ENCODE data around the gene ASXL3.

Gene ASXL3

GRCh38 chr18:33733376-33733775 lies 155.4 kb downstream of the ASXL3 start:
- DNase-seq, result no peak

GRCh38 chr18:33735428-33735827 lies 157.4 kb downstream of the ASXL3 start:
- DNase-seq, result no peak

- no peak for DNase-seq
Observed at GRCh38 chr18:33741760-33742159, 163.7 kb downstream of the ASXL3 start.

GRCh38 chr18:33744032-33744697 lies 166.1 kb downstream of the ASXL3 start:
- no peak for DNase-seq

- DNase-seq, result no peak
Observed at GRCh38 chr18:33745151-33745795, 167.3 kb downstream of the ASXL3 start.

GRCh38 chr18:33745871-33746545 lies 168.0 kb downstream of the ASXL3 start:
- DNase-seq, result no peak

- DNase-seq, result no peak
Observed at GRCh38 chr18:33749834-33750233, 171.8 kb downstream of the ASXL3 start.

GRCh38 chr18:33750366-33750765 lies 172.3 kb downstream of the ASXL3 start:
- DNase-seq, result no peak

- DNase-seq, result no peak
Observed at GRCh38 chr18:33751613-33752221, 173.7 kb downstream of the ASXL3 start.

- DNase-seq, result no peak
Observed at GRCh38 chr18:33755391-33755790, 177.4 kb downstream of the ASXL3 start.

GRCh38 chr18:33755931-33756560 lies 178.0 kb downstream of the ASXL3 start:
- no peak for DNase-seq

- DNase-seq, result no peak
Observed at GRCh38 chr18:33757037-33757436, 179.0 kb downstream of the ASXL3 start.

GRCh38 chr18:33761363-33761762 lies 183.3 kb downstream of the ASXL3 start:
- DNase-seq, result no peak

- DNase-seq, result no peak
Observed at GRCh38 chr18:33781429-33781828, 203.4 kb downstream of the ASXL3 start.

All from activated CD8-positive, alpha-beta memory T cell treated with anti-CD3 and anti-CD28 coated beads for 24 hours (primary cell).